Chondrocyte (in vitro differentiated cells): ENCODE results near the gene NBEA. TPM values are rescaled to one million over a fixed set of nuclear protein-coding genes. Genes with fewer than 3 reads are reported as not detected.

Source experiments
- DNase-seq: peaks from one replicate; pipeline ENCODE4 v3.0.0; 2021; ENCODE audit warnings: mixed read lengths, low spot score
- H3K27ac Mint-ChIP-seq: one replicate; pipeline ENCODE4 v1.8.0; 2021; ENCODE audit warnings: mild to moderate bottlenecking, moderate library complexity, mixed read lengths; ENCODE audit not compliant: unreplicated experiment
- H3K27me3 Mint-ChIP-seq: 2 replicates; pipeline ENCODE4 v1.8.0; 2021; ENCODE audit warnings: low read depth, mixed read lengths
- H3K36me3 Mint-ChIP-seq: 2 replicates; pipeline ENCODE4 v1.8.0; 2021; ENCODE audit warnings: low read depth, mixed read lengths
- H3K4me1 Mint-ChIP-seq: 2 replicates; pipeline ENCODE4 v1.8.0; 2021; ENCODE audit warnings: low read depth, mild to moderate bottlenecking, mixed read lengths
- H3K4me3 Mint-ChIP-seq: one replicate; pipeline ENCODE4 v1.8.0; 2021; ENCODE audit warnings: mild to moderate bottlenecking, moderate library complexity, mixed read lengths; ENCODE audit not compliant: unreplicated experiment
- H3K9me3 Mint-ChIP-seq: 2 replicates; pipeline ENCODE4 v1.8.0; 2021; ENCODE audit warnings: low read depth, mixed read lengths
- CTCF ChIP-seq: fragments of 200-600 bp; sonication (generic); IDR thresholded peaks from 2 replicates; pipeline ENCODE4 v1.5.0; 2021; ENCODE audit warnings: antibody characterized with exemption, mild to moderate bottlenecking, moderate library complexity
- total RNA-seq: library from RNA; stranded (reverse); gene quantifications from 3 replicates; pipeline ENCODE4 v1.2.1, GENCODE V29; 2021

Gene NBEA
- total RNA-seq, 1 donor from 2014 or later: 4.9 TPM

DNA sequence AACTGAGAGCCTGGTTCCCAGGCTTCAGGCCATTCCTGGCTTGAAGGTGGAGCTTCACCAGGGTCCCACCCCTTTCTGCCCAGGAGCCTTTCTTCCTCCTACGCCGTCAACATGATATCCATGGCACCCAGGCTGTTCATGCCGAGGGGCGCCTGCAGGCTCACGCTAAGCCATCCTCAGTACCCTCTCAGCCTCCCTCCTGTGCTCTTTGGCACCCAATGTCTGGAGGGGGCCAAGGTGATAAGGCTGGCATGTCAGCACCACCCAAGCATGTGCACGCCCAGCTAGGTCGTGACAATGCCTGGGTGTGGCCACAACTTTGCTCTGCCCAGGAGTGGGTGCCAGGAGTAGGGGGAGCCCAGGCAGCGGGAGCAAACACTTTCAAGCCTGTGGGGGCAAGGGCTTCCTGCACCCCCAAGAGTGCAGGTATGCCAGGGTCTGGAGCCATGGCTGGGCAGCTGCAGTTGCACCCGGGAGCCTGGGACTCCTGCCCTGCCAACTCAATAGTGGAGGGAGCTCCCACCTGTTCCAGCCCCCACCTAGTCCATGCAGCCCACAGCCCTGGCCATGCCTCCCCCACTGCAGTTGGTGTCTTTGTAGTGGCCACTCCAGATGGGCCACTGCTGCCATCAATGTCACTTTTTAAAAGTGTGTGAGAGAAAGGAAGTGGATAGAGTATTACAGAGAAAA lies 314.5 kb downstream of the NBEA start:
- Mint-ChIP-seq H3K27me3 (no peaks in the 10 kb centered on the region), H3K9me3 (no peaks in the 10 kb centered on the region), H3K4me1 (no peaks in the 10 kb centered on the region), H3K27ac (no peak overlapping the region), H3K36me3 (peaks cover 3% of the 10 kb centered on the region), H3K4me3 (no peak overlapping the region)
- DNase-seq: no peak
- TF ChIP-seq CTCF: no peak

DNA sequence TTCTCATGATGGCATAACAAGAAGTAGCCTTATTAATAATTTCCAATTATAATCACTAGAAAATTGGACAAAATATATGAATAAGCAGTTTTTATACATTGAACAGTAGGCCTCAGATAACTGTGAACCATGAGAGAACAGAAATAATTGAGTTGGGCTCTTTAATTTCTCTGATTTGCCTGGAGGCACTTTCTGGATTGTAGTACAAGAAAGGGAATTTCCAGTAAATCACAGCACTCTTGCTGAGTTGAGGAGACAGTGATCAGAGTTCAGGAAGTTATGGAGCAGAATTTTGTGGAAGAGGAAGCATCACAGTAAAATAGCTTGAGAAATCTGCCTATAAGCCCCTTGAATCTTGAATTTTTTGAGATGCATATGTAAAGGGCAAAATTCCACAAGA lies 318.2 kb downstream of the NBEA start:
- H3K4me3 Mint-ChIP-seq: no peak overlapping the region
- no peaks in the 10 kb centered on the region for H3K27me3 Mint-ChIP-seq
- peaks cover 9% of the 10 kb centered on the region for H3K9me3 Mint-ChIP-seq
- H3K27ac Mint-ChIP-seq: no peak overlapping the region
- TF ChIP-seq CTCF: no peak
- peaks cover 4% of the 10 kb centered on the region for H3K36me3 Mint-ChIP-seq
- DNase-seq: no peak
- H3K4me1 Mint-ChIP-seq: no peaks in the 10 kb centered on the region

- Mint-ChIP-seq H3K27ac (no peak overlapping the region), H3K9me3 (peaks cover 24% of the 10 kb centered on the region), H3K4me3 (no peak overlapping the region), H3K27me3 (no peaks in the 10 kb centered on the region), H3K4me1 (no peaks in the 10 kb centered on the region), H3K36me3 (peaks cover 7% of the 10 kb centered on the region)
- no peak for TF ChIP-seq CTCF
- no peak for DNase-seq
These were observed 324.3 kb downstream of the NBEA start for GRCh38 chr13:35266412-35266811.

DNA sequence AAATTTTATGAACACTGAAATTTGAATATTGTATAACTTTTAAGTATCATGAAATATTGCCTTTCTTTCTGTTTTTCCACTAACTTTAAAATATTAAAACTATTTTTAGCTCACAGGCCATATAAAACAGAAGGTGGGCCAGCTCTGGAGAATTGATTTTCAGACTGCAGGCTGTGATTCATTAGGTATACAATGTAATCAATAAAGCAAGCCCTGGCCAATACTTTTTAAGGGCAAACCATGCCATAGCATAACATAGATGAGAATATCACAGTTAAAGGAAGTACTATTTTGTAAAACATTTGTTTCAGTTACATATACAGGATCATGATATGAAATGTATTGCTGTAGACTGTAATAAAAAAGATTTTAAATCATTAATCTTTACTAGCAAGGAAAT lies 336.8 kb downstream of the NBEA start:
- Mint-ChIP-seq H3K36me3 (no peaks in the 10 kb centered on the region), H3K4me3 (no peak overlapping the region), H3K27ac (no peak overlapping the region), H3K9me3 (peaks cover 7% of the 10 kb centered on the region), H3K4me1 (no peaks in the 10 kb centered on the region), H3K27me3 (no peaks in the 10 kb centered on the region)
- no peak for DNase-seq
- TF ChIP-seq CTCF: no peak

DNA sequence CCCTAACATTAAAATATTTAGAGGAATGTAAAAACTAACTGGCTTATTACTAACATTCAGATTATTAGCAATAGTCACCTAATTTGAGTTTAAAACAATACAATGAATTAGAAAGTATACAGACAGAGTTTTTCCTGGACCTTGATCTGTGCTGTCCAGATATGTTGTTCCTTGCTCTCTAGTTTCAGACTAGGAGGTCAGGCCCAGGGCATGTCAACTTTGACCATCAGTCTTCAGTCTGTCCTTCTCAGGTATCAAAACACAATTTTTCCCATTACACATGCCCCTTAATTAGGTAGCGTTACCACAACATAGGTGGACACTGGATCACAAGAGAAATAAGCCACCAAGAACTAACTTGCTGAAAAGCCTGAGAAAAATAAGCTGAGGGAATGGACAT lies 337.4 kb downstream of the NBEA start:
- no peak for DNase-seq
- peaks cover 1% of the 10 kb centered on the region for H3K9me3 Mint-ChIP-seq
- no peak overlapping the region for H3K27ac Mint-ChIP-seq
- H3K36me3 Mint-ChIP-seq: no peaks in the 10 kb centered on the region
- H3K4me3 Mint-ChIP-seq: no peak overlapping the region
- TF ChIP-seq CTCF: no peak
- no peaks in the 10 kb centered on the region for H3K4me1 Mint-ChIP-seq
- no peaks in the 10 kb centered on the region for H3K27me3 Mint-ChIP-seq
